ENCODE measurements around the gene BACH2.

The BACH2 gene

GRCh38 chr6:89950446-89950845, 346.2 kb downstream of the BACH2 start:
- no peak overlapping the region for H2AK5ac ChIP-seq (ENCODE audit: low read depth, low read length)
- H3K4ac ChIP-seq (ENCODE audit: low read length) = no peak overlapping the region
- no peak overlapping the region for H3K4me2 ChIP-seq (ENCODE audit: insufficient read depth, low read length, poor library complexity, severe bottlenecking)
- H3K9me3 ChIP-seq (replicated peaks in 1 of 2; ENCODE audit: control insufficient read depth in 2 of 2, insufficient read depth in 1 of 2, low read depth in 1 of 2, low read length in 2 of 2) = no peaks in the 10 kb centered on the region
- no peak overlapping the region for H3K14ac ChIP-seq (ENCODE audit: low read length)
- H2BK120ac ChIP-seq (ENCODE audit: low read depth, low read length) = no peak overlapping the region
- peaks cover 7 to 8% of the 10 kb centered on the region in 2 donors for H3K36me3 ChIP-seq (replicated peaks in 1 of 2; ENCODE audit: control insufficient read depth in 2 of 2, insufficient read depth in 2 of 2, low read length in 2 of 2)
- no peaks in the 10 kb centered on the region for H3K79me1 ChIP-seq (ENCODE audit: low read depth, low read length)
- H3K4me1 ChIP-seq (ENCODE audit: control insufficient read depth in 2 of 2, insufficient read depth in 1 of 2, low read depth in 1 of 2, low read length in 2 of 2) = peaks cover 8 to 15% of the 10 kb centered on the region in 2 donors
- H3K27me3 ChIP-seq (ENCODE audit: control insufficient read depth in 3 of 3, insufficient read depth in 3 of 3, low read depth in 1 of 3, low read length in 3 of 3) = no peaks in the 10 kb centered on the region
- no peak overlapping the region for H4K8ac ChIP-seq (ENCODE audit: low read depth, low read length)
- no peak overlapping the region for H3K4me3 ChIP-seq (ENCODE audit: low read length in 2 of 2)
- no peak overlapping the region for H4K91ac ChIP-seq (ENCODE audit: low read depth, low read length, poor library complexity)
- no peak overlapping the region for H2AFZ ChIP-seq (ENCODE audit: low read length)
- H2BK12ac ChIP-seq (ENCODE audit: low read length) = no peak overlapping the region
- DNase-seq (ENCODE audit: low spot score) = no peak
- H2BK5ac ChIP-seq (ENCODE audit: low read length) = no peak overlapping the region
- no peak overlapping the region for H3K23ac ChIP-seq (ENCODE audit: low read depth, low read length, poor library complexity)
- H2BK15ac ChIP-seq (ENCODE audit: low read length) = no peak overlapping the region
- no peak overlapping the region for H3K9ac ChIP-seq (ENCODE audit: low read depth, low read length, poor library complexity)
- WGBS, 2 donors (ENCODE audit: extremely low coverage in 2 of 2, insufficient read length in 2 of 2, insufficient replicate concordance in 1 of 2) = no CpG with 5 or more reads among the region's 17 CpGs
- no peak overlapping the region for H3K18ac ChIP-seq (ENCODE audit: low read length)
- H3K27ac ChIP-seq (replicated peaks; ENCODE audit: low read length) = no peak overlapping the region

GRCh38 chr6:89948876-89949275, 347.8 kb downstream of the BACH2 start:
- no peak overlapping the region for H3K9ac ChIP-seq (ENCODE audit: low read depth, low read length, poor library complexity)
- H2AFZ ChIP-seq (ENCODE audit: low read length) = no peak overlapping the region
- no peak overlapping the region for H3K27ac ChIP-seq (replicated peaks; ENCODE audit: low read length)
- H3K27me3 ChIP-seq (ENCODE audit: control insufficient read depth in 3 of 3, insufficient read depth in 3 of 3, low read depth in 1 of 3, low read length in 3 of 3) = no peaks in the 10 kb centered on the region
- H2BK15ac ChIP-seq (ENCODE audit: low read length) = no peak overlapping the region
- H2AK5ac ChIP-seq (ENCODE audit: low read depth, low read length) = no peak overlapping the region
- no peak overlapping the region for H4K91ac ChIP-seq (ENCODE audit: low read depth, low read length, poor library complexity)
- no peak overlapping the region for H3K4ac ChIP-seq (ENCODE audit: low read length)
- no peak overlapping the region for H3K14ac ChIP-seq (ENCODE audit: low read length)
- no peak overlapping the region for H2BK12ac ChIP-seq (ENCODE audit: low read length)
- H3K4me1 ChIP-seq (ENCODE audit: control insufficient read depth in 2 of 2, insufficient read depth in 1 of 2, low read depth in 1 of 2, low read length in 2 of 2) = peaks cover 8 to 14% of the 10 kb centered on the region in 2 donors
- H3K9me3 ChIP-seq (replicated peaks in 1 of 2; ENCODE audit: control insufficient read depth in 2 of 2, insufficient read depth in 1 of 2, low read depth in 1 of 2, low read length in 2 of 2) = peaks cover 0 to 6% of the 10 kb centered on the region in 2 donors
- H3K79me1 ChIP-seq (ENCODE audit: low read depth, low read length) = no peaks in the 10 kb centered on the region
- H3K23ac ChIP-seq (ENCODE audit: low read depth, low read length, poor library complexity) = no peak overlapping the region
- WGBS, 2 donors (ENCODE audit: extremely low coverage in 2 of 2, insufficient read length in 2 of 2, insufficient replicate concordance in 1 of 2) = no CpG with 5 or more reads among the region's 5 CpGs
- no peak overlapping the region for H3K4me2 ChIP-seq (ENCODE audit: insufficient read depth, low read length, poor library complexity, severe bottlenecking)
- peak overlapping the region; percentile 15 for H3K18ac ChIP-seq (ENCODE audit: low read length)
- no peak overlapping the region for H3K4me3 ChIP-seq (ENCODE audit: low read length in 2 of 2)
- no peak for DNase-seq (ENCODE audit: low spot score)
- no peak overlapping the region for H4K8ac ChIP-seq (ENCODE audit: low read depth, low read length)
- no peak overlapping the region for H2BK5ac ChIP-seq (ENCODE audit: low read length)
- no peak overlapping the region for H2BK120ac ChIP-seq (ENCODE audit: low read depth, low read length)
- peaks cover 7 to 8% of the 10 kb centered on the region in 2 donors for H3K36me3 ChIP-seq (replicated peaks in 1 of 2; ENCODE audit: control insufficient read depth in 2 of 2, insufficient read depth in 2 of 2, low read length in 2 of 2)

GRCh38 chr6:89944826-89945407, 351.7 kb downstream of the BACH2 start:
- Histone ChIP-seq H4K8ac (ENCODE audit: low read depth, low read length) (no peak overlapping the region), H3K4me1 (ENCODE audit: control insufficient read depth in 2 of 2, insufficient read depth in 1 of 2, low read depth in 1 of 2, low read length in 2 of 2) (peaks cover 0 to 2% of the 10 kb centered on the region in 2 donors)

GRCh38 chr6:89944181-89944755, 352.4 kb downstream of the BACH2 start:
- WGBS, 2 donors (ENCODE audit: extremely low coverage in 2 of 2, insufficient read length in 2 of 2, insufficient replicate concordance in 1 of 2) = no CpG with 5 or more reads among the region's 4 CpGs
- Histone ChIP-seq H3K23ac (ENCODE audit: low read depth, low read length, poor library complexity) (no peak overlapping the region), H3K18ac (ENCODE audit: low read length) (no peak overlapping the region), H2BK15ac (ENCODE audit: low read length) (no peak overlapping the region), H3K9me3 (replicated peaks in 1 of 2; ENCODE audit: control insufficient read depth in 2 of 2, insufficient read depth in 1 of 2, low read depth in 1 of 2, low read length in 2 of 2) (peaks cover 0 to 6% of the 10 kb centered on the region in 2 donors), H3K79me1 (ENCODE audit: low read depth, low read length) (no peaks in the 10 kb centered on the region), H3K4me1 (ENCODE audit: control insufficient read depth in 2 of 2, insufficient read depth in 1 of 2, low read depth in 1 of 2, low read length in 2 of 2) (peaks cover 0 to 2% of the 10 kb centered on the region in 2 donors), H2BK5ac (ENCODE audit: low read length) (no peak overlapping the region), H3K36me3 (replicated peaks in 1 of 2; ENCODE audit: control insufficient read depth in 2 of 2, insufficient read depth in 2 of 2, low read length in 2 of 2) (peaks cover 0 to 2% of the 10 kb centered on the region in 2 donors), H3K9ac (ENCODE audit: low read depth, low read length, poor library complexity) (no peak overlapping the region), H3K27me3 (ENCODE audit: control insufficient read depth in 3 of 3, insufficient read depth in 3 of 3, low read depth in 1 of 3, low read length in 3 of 3) (no peaks in the 10 kb centered on the region), H3K14ac (ENCODE audit: low read length) (no peak overlapping the region), H3K4me2 (ENCODE audit: insufficient read depth, low read length, poor library complexity, severe bottlenecking) (no peak overlapping the region), H3K4me3 (ENCODE audit: low read length in 2 of 2) (no peak overlapping the region), H2BK12ac (ENCODE audit: low read length) (no peak overlapping the region), H4K8ac (ENCODE audit: low read depth, low read length) (no peak overlapping the region), H4K91ac (ENCODE audit: low read depth, low read length, poor library complexity) (no peak overlapping the region), H2BK120ac (ENCODE audit: low read depth, low read length) (no peak overlapping the region), H2AFZ (ENCODE audit: low read length) (no peak overlapping the region), H3K4ac (ENCODE audit: low read length) (no peak overlapping the region), H2AK5ac (ENCODE audit: low read depth, low read length) (no peak overlapping the region), H3K27ac (replicated peaks; ENCODE audit: low read length) (no peak overlapping the region)
- DNase-seq (ENCODE audit: low spot score) = no peak

More at GRCh38 chr6:89944826-89945407, 351.7 kb downstream of the BACH2 start:
- no peak overlapping the region for H3K9ac ChIP-seq (ENCODE audit: low read depth, low read length, poor library complexity)
- H2AFZ ChIP-seq (ENCODE audit: low read length) = no peak overlapping the region
- no peak overlapping the region for H2BK5ac ChIP-seq (ENCODE audit: low read length)
- no peaks in the 10 kb centered on the region for H3K79me1 ChIP-seq (ENCODE audit: low read depth, low read length)
- no peak overlapping the region for H2BK12ac ChIP-seq (ENCODE audit: low read length)
- peaks cover 0 to 6% of the 10 kb centered on the region in 2 donors for H3K9me3 ChIP-seq (replicated peaks in 1 of 2; ENCODE audit: control insufficient read depth in 2 of 2, insufficient read depth in 1 of 2, low read depth in 1 of 2, low read length in 2 of 2)
- no peak for DNase-seq (ENCODE audit: low spot score)
- H3K4me2 ChIP-seq (ENCODE audit: insufficient read depth, low read length, poor library complexity, severe bottlenecking) = no peak overlapping the region
- peaks cover 3 to 4% of the 10 kb centered on the region in 2 donors for H3K36me3 ChIP-seq (replicated peaks in 1 of 2; ENCODE audit: control insufficient read depth in 2 of 2, insufficient read depth in 2 of 2, low read length in 2 of 2)
- no peak overlapping the region for H3K4ac ChIP-seq (ENCODE audit: low read length)
- H2AK5ac ChIP-seq (ENCODE audit: low read depth, low read length) = no peak overlapping the region
- H3K27me3 ChIP-seq (ENCODE audit: control insufficient read depth in 3 of 3, insufficient read depth in 3 of 3, low read depth in 1 of 3, low read length in 3 of 3) = no peaks in the 10 kb centered on the region
- no peak overlapping the region for H3K27ac ChIP-seq (replicated peaks; ENCODE audit: low read length)
- no peak overlapping the region for H3K14ac ChIP-seq (ENCODE audit: low read length)
- H3K23ac ChIP-seq (ENCODE audit: low read depth, low read length, poor library complexity) = no peak overlapping the region
- H2BK15ac ChIP-seq (ENCODE audit: low read length) = no peak overlapping the region
- H3K18ac ChIP-seq (ENCODE audit: low read length) = no peak overlapping the region
- no peak overlapping the region for H2BK120ac ChIP-seq (ENCODE audit: low read depth, low read length)
- no peak overlapping the region for H4K91ac ChIP-seq (ENCODE audit: low read depth, low read length, poor library complexity)
- no CpG with 5 or more reads among the region's 1 CpG for WGBS, 2 donors (ENCODE audit: extremely low coverage in 2 of 2, insufficient read length in 2 of 2, insufficient replicate concordance in 1 of 2)
- no peak overlapping the region for H3K4me3 ChIP-seq (ENCODE audit: low read length in 2 of 2)
